NOMO-1 treated with dmso at 0.1 percent for 144 hours (cell line): ENCODE results near the gene FUT2.
A peak's percentile ranks its signal among the peaks of the same experiment; 100 is the strongest.

Source experiments
- DNase-seq: peaks from one replicate; lab custom pipeline; 2025; ENCODE audit not compliant: unreplicated experiment; lab: John Stamatoyannopoulos, UW

Gene FUT2

GRCh38 chr19:48724796-48725753, 29.3 kb downstream of the FUT2 start:
- DNase-seq = peak; percentile 53

- peak; percentile 64 for DNase-seq
Observed at GRCh38 chr19:48726556-48726955, 30.8 kb downstream of the FUT2 start.

GRCh38 chr19:48728911-48729664, 33.3 kb downstream of the FUT2 start:
- no peak for DNase-seq

GRCh38 chr19:48731452-48731851, 35.7 kb downstream of the FUT2 start:
- DNase-seq = no peak

GRCh38 chr19:48734625-48735024, 38.9 kb downstream of the FUT2 start:
- DNase-seq = no peak

- no peak for DNase-seq
Observed at GRCh38 chr19:48735031-48735615, 39.4 kb downstream of the FUT2 start.

GRCh38 chr19:48737360-48737998, 41.7 kb downstream of the FUT2 start:
- no peak for DNase-seq

- DNase-seq = peak; percentile 85
Observed at GRCh38 chr19:48738557-48739403, 43.0 kb downstream of the FUT2 start.

- no peak for DNase-seq
Observed at GRCh38 chr19:48739404-48740163, 43.8 kb downstream of the FUT2 start.

GRCh38 chr19:48740164-48740972, 44.6 kb downstream of the FUT2 start, which contains the start of gene RASIP1:
TSS of gene RASIP1 (minus strand) at chr19:48740610. CDS start at chr19:48740282, 328 bp downstream.
- DNase-seq = no peak

GRCh38 chr19:48741129-48741999, 45.6 kb downstream of the FUT2 start:
- DNase-seq = no peak

- no peak for DNase-seq
Observed at GRCh38 chr19:48742096-48742495, 46.3 kb downstream of the FUT2 start.

- DNase-seq = peak; percentile 44
Observed at GRCh38 chr19:48745208-48745995, 49.6 kb downstream of the FUT2 start.

GRCh38 chr19:48746110-48746509, 50.3 kb downstream of the FUT2 start:
- DNase-seq = no peak

GRCh38 chr19:48746738-48747575, 51.2 kb downstream of the FUT2 start, which contains the start of gene IZUMO1:
TSS of gene IZUMO1 (minus strand) at chr19:48746909. CDS start at chr19:48745859, 1,050 bp downstream.
- DNase-seq = peak; percentile 77
